Gastrocnemius medialis (tissue), 4 donors: Measurements from ENCODE around the gene CCDC158. TPM values are rescaled to one million over a fixed set of nuclear protein-coding genes. Genes with fewer than 3 reads are reported as not detected.

Source experiments
- ATAC-seq, 2 donors: fragments of 150-250 bp; one replicate each; pipeline ENCODE4 v1.9.1; 2016
- DNase-seq, 2 donors: peaks; one replicate each; pipeline ENCODE4 v3.0.0-alpha.2; 2019
- H3K27ac ChIP-seq, 4 donors: fragments of 200-600 bp; sonication (generic); 1 replicate in 1 of 4; 2 replicates in 3 of 4; pipeline ENCODE4 v1.5.1; 2016 to 2018; ENCODE audit warnings: mild to moderate bottlenecking in 2 of 4, moderate library complexity in 1 of 4
- H3K27me3 ChIP-seq, 3 donors: fragments of 200-600 bp; sonication (generic) in 2 of 3; 1 replicate in 1 of 3; 2 replicates in 2 of 3; pipeline versions ENCODE4 v1.5.1 to v1.6.0; 2016 to 2019; ENCODE audit warnings: mild to moderate bottlenecking in 1 of 3, moderate library complexity in 1 of 3
- H3K36me3 ChIP-seq, 2 donors: fragments of 200-600 bp; sonication (generic) in 1 of 2; one replicate each; pipeline ENCODE4 v1.5.1; 2017 to 2018
- H3K4me1 ChIP-seq, 2 donors: fragments of 200-600 bp; sonication (generic) in 1 of 2; one replicate each; pipeline ENCODE4 v1.5.1; 2016 to 2017; ENCODE audit warnings: mild to moderate bottlenecking in 2 of 2
- H3K4me3 ChIP-seq, 4 donors: fragments of 200-600 bp; sonication (generic) in 3 of 4; 1 replicate in 1 of 4; 2 replicates in 3 of 4; pipeline ENCODE4 v1.5.1; 2016 to 2019; ENCODE audit warnings: mild to moderate bottlenecking in 2 of 4
- H3K9me3 ChIP-seq, 3 donors: fragments of 200-600 bp; sonication (generic) in 2 of 3; 1 replicate in 1 of 3; 2 replicates in 2 of 3; pipeline ENCODE4 v1.5.1; 2016 to 2019
- CTCF ChIP-seq, 5 experiments: fragments of 450-650 bp in 3 of 5; fragments of 200-600 bp in 2 of 5; sonication (generic) in 2 of 5; IDR thresholded peaks in 4 of 5; conservative IDR thresholded peaks in 1 of 5; 1 replicate in 4 of 5; 2 replicates in 1 of 5; pipeline ENCODE4 v1.5.1; 2016 to 2019; ENCODE audit warnings: antibody characterized with exemption in 5 of 5, mild to moderate bottlenecking in 3 of 5, moderate library complexity in 3 of 5
- POLR2A ChIP-seq, 2 donors: fragments of 450-650 bp; IDR thresholded peaks; one replicate each; pipeline ENCODE4 v1.6.1; 2017; ENCODE audit warnings: antibody characterized with exemption in 2 of 2, mild to moderate bottlenecking in 2 of 2, moderate library complexity in 2 of 2
- in situ Hi-C, 4 donors: fragments of 200-750 bp; cut with MboI; loops; one replicate each; pipeline versions ENCODE4 v1.15.0 to v1.8.0; 2017; ENCODE audit warnings: low sequenced_read_pairs in 4 of 4
- intact Hi-C: fragments of 100-400 bp; cut with DNase I; formaldehyde crosslinking; loops from one replicate; pipeline ENCODE4 v1.15.1; 2023; ENCODE audit warnings: low total_unique reads
- total RNA-seq, 4 donors: library from RNA; depleted of rRNA; stranded (reverse); fragments of >200 nt; gene quantifications; one replicate each; pipeline versions ENCODE4 v1.1.0 to v1.2.3, GENCODE V29; 2016

The CCDC158 gene
- total RNA-seq, 4 donors from 2014 or later, result not detected

GRCh38 chr4:76272999-76273398, 147.9 kb downstream of the CCDC158 start:
- ATAC-seq, result no peak
- no peaks in the 10 kb centered on the region for H3K27me3 ChIP-seq
- H3K27ac ChIP-seq, result no peak overlapping the region
- no peaks in the 10 kb centered on the region for H3K9me3 ChIP-seq
- intact Hi-C loops, result no loop called here
- no peak overlapping the region for H3K4me3 ChIP-seq
- H3K4me1 ChIP-seq, result no peaks in the 10 kb centered on the region
- in situ Hi-C loops, result loop anchor here in 1 of 4 donors (25.0 kb wide), 1 partner anchor 239 kb away; no protein-coding TSS in a partner anchor
- TF ChIP-seq POLR2A (IDR thresholded peaks at IDR 0.05), result no peak
- TF ChIP-seq CTCF (IDR thresholded peaks at IDR 0.05 in 4 of 5, conservative IDR thresholded peaks at IDR 0.05 in 1 of 5), result no peak
- DNase-seq, result no peak
- no peaks in the 10 kb centered on the region for H3K36me3 ChIP-seq

- DNase-seq (no peak), ATAC-seq (no peak)
- H3K4me1 ChIP-seq, result no peaks in the 10 kb centered on the region
- no peaks in the 10 kb centered on the region for H3K36me3 ChIP-seq
- H3K4me3 ChIP-seq, result no peak overlapping the region
- no peak overlapping the region for H3K27ac ChIP-seq
- no peaks in the 10 kb centered on the region for H3K9me3 ChIP-seq
- no peak for TF ChIP-seq POLR2A (IDR thresholded peaks at IDR 0.05)
- TF ChIP-seq CTCF (IDR thresholded peaks at IDR 0.05 in 4 of 5, conservative IDR thresholded peaks at IDR 0.05 in 1 of 5), result no peak
- in situ Hi-C loops (loop anchor here in 1 of 4 donors (25.0 kb wide), 1 partner anchor 240 kb away; no protein-coding TSS in a partner anchor), intact Hi-C loops (no loop called here)
- no peaks in the 10 kb centered on the region for H3K27me3 ChIP-seq
Measured at GRCh38 chr4:76272582-76272981, 148.4 kb downstream of the CCDC158 start.

DNA sequence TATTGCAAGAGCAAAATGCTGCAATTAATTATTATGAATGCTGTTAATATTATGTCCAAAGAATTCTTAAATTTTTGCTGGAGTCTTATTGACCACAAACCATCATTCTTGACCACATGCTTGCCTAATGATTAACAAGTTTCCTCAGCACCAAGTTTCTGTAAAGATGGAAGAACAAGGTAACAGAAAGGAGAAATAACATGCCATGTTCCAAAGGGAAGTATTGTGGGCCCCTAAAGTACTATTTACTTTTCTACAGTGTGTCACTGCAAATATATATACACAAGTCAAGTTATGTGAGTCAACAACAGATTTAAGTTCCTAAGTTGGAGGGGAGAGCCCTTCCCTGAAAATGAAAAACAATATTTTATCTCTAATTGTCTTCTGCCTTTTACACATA, 148.9 kb downstream of the CCDC158 start:
- H3K36me3 ChIP-seq, result no peaks in the 10 kb centered on the region
- H3K4me1 ChIP-seq, result no peaks in the 10 kb centered on the region
- intact Hi-C loops, result no loop called here
- DNase-seq (no peak), ATAC-seq (no peak)
- H3K27me3 ChIP-seq, result no peaks in the 10 kb centered on the region
- no peaks in the 10 kb centered on the region for H3K9me3 ChIP-seq
- H3K4me3 ChIP-seq, result no peak overlapping the region
- TF ChIP-seq CTCF (IDR thresholded peaks at IDR 0.05 in 4 of 5, conservative IDR thresholded peaks at IDR 0.05 in 1 of 5), result no peak
- no peak for TF ChIP-seq POLR2A (IDR thresholded peaks at IDR 0.05)
- in situ Hi-C loops, result loop anchor here in 1 of 4 donors (25.0 kb wide), 1 partner anchor 240 kb away; no protein-coding TSS in a partner anchor
- H3K27ac ChIP-seq, result no peak overlapping the region

- ATAC-seq, result no peak
- Histone ChIP-seq H3K36me3 (no peaks in the 10 kb centered on the region), H3K4me1 (no peaks in the 10 kb centered on the region), H3K27ac (no peak overlapping the region), H3K9me3 (no peaks in the 10 kb centered on the region), H3K4me3 (no peak overlapping the region), H3K27me3 (no peaks in the 10 kb centered on the region)
- in situ Hi-C loops (loop anchor here in 1 of 4 donors (25.0 kb wide), 1 partner anchor 241 kb away; no protein-coding TSS in a partner anchor), intact Hi-C loops (no loop called here)
- TF ChIP-seq POLR2A (IDR thresholded peaks at IDR 0.05) (no peak), CTCF (IDR thresholded peaks at IDR 0.05 in 4 of 5, conservative IDR thresholded peaks at IDR 0.05 in 1 of 5) (no peak)
- DNase-seq, result no peak
Measured at GRCh38 chr4:76271248-76271647, 149.7 kb downstream of the CCDC158 start.
